Lower lobe of right lung (tissue), 2 donors: Measurements from ENCODE around the gene SLC45A1. TPM values are rescaled to one million over a fixed set of nuclear protein-coding genes. Genes with fewer than 3 reads are reported as not detected.

Source experiments
- ATAC-seq, 2 donors: fragments of 200-7000 bp; cut with Tn5 transposase; one replicate each; pipeline ENCODE4 v1.9.1; 2020 to 2022; ENCODE audit warnings: mild to moderate bottlenecking in 2 of 2, moderate library complexity in 2 of 2
- DNase-seq: peaks from one replicate; pipeline ENCODE4 v3.0.0-alpha.2; 2020
- H3K27ac ChIP-seq: fragments of 200-600 bp; one replicate; pipeline ENCODE4 v1.8.0; 2022
- H3K27me3 ChIP-seq: fragments of 200-600 bp; one replicate; pipeline ENCODE4 v1.8.0; 2022; ENCODE audit warnings: low read depth
- H3K36me3 ChIP-seq: fragments of 200-600 bp; one replicate; pipeline ENCODE4 v1.8.0; 2022; ENCODE audit warnings: mild to moderate bottlenecking
- H3K4me1 ChIP-seq: fragments of 200-600 bp; one replicate; pipeline ENCODE4 v1.8.0; 2022
- H3K4me3 ChIP-seq: fragments of 200-600 bp; one replicate; pipeline ENCODE4 v1.8.0; 2022; ENCODE audit warnings: mild to moderate bottlenecking
- H3K9me3 ChIP-seq: fragments of 200-600 bp; one replicate; pipeline ENCODE4 v1.8.0; 2022
- intact Hi-C: fragments of 100-400 bp; cut with DNase I; formaldehyde crosslinking; loops from one replicate; pipeline ENCODE4 v1.11.0; 2022
- total RNA-seq: library from RNA; stranded (reverse); fragmentation: NEBNext Ultra II Directional; extraction: Animal tissue kit (Norgen Biotek cat#: 25700); gene quantifications from one replicate; pipeline ENCODE4 v1.2.1, GENCODE V29; 2021
- TF ChIP-seq, protein P1 (sequence below): fragments of 200-600 bp; IDR thresholded peaks from one replicate; pipeline ENCODE4 v1.8.0; 2022; ENCODE audit warnings: antibody characterized with exemption, mild to moderate bottlenecking
- donor health status: DM: no; HTN: yes; CAD: no; lungs with severe emphysema.

The SLC45A1 gene
- total RNA-seq, 1 donor from 2014 or later: 0.92 TPM

GRCh38 chr1:8293118-8293517 lies 24.8 kb upstream of the SLC45A1 start:
- H3K9me3 ChIP-seq: no peaks in the 10 kb centered on the region
- TF ChIP-seq, protein P1, sequence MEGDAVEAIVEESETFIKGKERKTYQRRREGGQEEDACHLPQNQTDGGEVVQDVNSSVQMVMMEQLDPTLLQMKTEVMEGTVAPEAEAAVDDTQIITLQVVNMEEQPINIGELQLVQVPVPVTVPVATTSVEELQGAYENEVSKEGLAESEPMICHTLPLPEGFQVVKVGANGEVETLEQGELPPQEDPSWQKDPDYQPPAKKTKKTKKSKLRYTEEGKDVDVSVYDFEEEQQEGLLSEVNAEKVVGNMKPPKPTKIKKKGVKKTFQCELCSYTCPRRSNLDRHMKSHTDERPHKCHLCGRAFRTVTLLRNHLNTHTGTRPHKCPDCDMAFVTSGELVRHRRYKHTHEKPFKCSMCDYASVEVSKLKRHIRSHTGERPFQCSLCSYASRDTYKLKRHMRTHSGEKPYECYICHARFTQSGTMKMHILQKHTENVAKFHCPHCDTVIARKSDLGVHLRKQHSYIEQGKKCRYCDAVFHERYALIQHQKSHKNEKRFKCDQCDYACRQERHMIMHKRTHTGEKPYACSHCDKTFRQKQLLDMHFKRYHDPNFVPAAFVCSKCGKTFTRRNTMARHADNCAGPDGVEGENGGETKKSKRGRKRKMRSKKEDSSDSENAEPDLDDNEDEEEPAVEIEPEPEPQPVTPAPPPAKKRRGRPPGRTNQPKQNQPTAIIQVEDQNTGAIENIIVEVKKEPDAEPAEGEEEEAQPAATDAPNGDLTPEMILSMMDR: no peak
- no peaks in the 10 kb centered on the region for H3K36me3 ChIP-seq
- DNase-seq: peak; percentile 85
- peak; percentile 93 to 95 for ATAC-seq
- H3K4me1 ChIP-seq: no peaks in the 10 kb centered on the region
- peak overlapping the region; percentile 77 for H3K27ac ChIP-seq
- no peaks in the 10 kb centered on the region for H3K27me3 ChIP-seq
- H3K4me3 ChIP-seq: no peak overlapping the region
- intact Hi-C loops: no loop called here

- Histone ChIP-seq H3K36me3 (no peaks in the 10 kb centered on the region), H3K27ac (peak overlapping the region; percentile 77), H3K4me1 (no peaks in the 10 kb centered on the region), H3K9me3 (no peaks in the 10 kb centered on the region), H3K27me3 (no peaks in the 10 kb centered on the region), H3K4me3 (peak overlapping the region; percentile 14)
- intact Hi-C loops: no loop called here
- ATAC-seq (peak; percentile 9 to 35), DNase-seq (no peak)
- TF ChIP-seq, protein P1: no peak
Observed at GRCh38 chr1:8293641-8294169, 24.2 kb upstream of the SLC45A1 start.

DNA sequence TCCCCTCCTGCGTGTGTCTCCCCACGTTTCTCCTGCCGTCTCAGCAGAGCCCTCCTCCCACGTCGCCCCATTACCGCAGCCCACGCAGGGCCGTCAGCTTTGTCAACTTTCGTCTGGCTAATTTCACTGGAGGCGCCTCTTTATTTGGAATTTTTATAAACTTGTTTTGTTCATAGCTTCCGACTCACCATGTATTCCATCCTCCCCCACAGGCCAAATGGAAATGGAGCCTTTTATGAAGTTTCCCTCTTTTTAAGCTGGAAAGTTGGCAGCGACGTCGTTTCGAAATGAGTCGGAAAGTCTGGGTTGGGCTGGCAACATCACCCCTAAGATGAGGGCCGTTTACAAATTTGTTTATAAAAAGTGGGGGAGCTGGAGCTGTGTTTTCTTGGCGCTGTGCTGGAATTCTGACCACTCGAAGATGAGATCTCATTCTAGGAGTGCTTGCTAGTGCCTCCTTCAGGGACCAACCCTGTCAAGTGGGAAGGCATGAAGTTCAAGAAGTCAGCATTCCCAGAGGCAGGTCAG lies 23.7 kb upstream of the SLC45A1 start:
- H3K27ac ChIP-seq: peak overlapping the region; percentile 77
- ATAC-seq (peak; percentile 85 to 92), DNase-seq (no peak)

DNA sequence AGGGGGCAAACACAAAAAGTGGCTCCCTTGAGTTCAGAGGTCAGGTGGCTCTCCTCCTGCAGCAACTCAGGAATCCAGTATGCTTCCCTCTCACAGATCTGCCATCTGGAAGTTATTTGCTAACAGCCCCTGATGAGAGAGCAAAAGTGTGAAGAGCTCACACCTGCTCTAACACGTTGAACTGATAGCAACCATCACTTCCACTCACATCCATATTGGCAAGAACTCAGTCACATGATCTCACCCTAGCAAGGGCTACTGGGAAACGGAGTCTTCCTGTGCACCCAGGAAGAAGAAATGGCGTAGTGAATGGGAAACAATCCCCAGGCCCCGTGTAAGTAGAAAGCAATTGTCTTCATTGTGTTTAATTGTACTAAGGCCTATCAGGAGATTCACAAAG lies 20.7 kb upstream of the SLC45A1 start:
- no peak for DNase-seq
- intact Hi-C loops: no loop called here
- Histone ChIP-seq H3K36me3 (no peaks in the 10 kb centered on the region), H3K4me1 (no peaks in the 10 kb centered on the region), H3K9me3 (no peaks in the 10 kb centered on the region), H3K4me3 (no peak overlapping the region), H3K27me3 (no peaks in the 10 kb centered on the region), H3K27ac (no peak overlapping the region)
- TF ChIP-seq, protein P1: no peak
- no peak for ATAC-seq

More for the DNA sequence above, 23.7 kb upstream of the SLC45A1 start:
- Histone ChIP-seq H3K4me1 (no peaks in the 10 kb centered on the region), H3K9me3 (no peaks in the 10 kb centered on the region), H3K27me3 (no peaks in the 10 kb centered on the region), H3K36me3 (no peaks in the 10 kb centered on the region), H3K4me3 (peak overlapping the region; percentile 14)
- intact Hi-C loops: no loop called here
- TF ChIP-seq, protein P1: no peak

DNA sequence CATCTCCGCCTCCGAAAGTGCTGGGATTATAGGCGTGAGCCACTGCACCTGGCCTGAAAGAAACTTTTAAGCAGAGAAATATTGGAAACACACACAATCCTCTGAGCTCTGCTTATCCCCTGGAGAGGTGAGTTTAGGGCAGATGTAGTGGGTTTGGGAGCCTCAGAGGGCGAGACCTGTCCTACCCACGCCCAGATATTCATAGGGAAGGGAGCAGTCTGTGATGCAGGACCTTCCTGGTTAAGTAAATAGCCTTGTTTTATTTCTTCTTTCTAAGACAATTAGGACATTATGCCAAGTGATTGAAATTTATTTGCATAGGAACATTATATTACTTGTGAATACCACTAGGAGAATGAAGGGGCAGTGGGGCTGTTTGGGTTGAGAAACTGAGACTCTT lies 18.0 kb upstream of the SLC45A1 start:
- TF ChIP-seq, protein P1: no peak
- Histone ChIP-seq H3K4me1 (no peaks in the 10 kb centered on the region), H3K36me3 (no peaks in the 10 kb centered on the region), H3K27ac (no peak overlapping the region), H3K9me3 (no peaks in the 10 kb centered on the region), H3K4me3 (no peak overlapping the region), H3K27me3 (no peaks in the 10 kb centered on the region)
- ATAC-seq: no peak
- intact Hi-C loops: no loop called here
- no peak for DNase-seq
